ENCODE data around the gene FBXW9. TPM values are rescaled to one million over a fixed set of nuclear protein-coding genes. Genes with fewer than 3 reads are reported as not detected.

The FBXW9 gene
- polyA plus RNA-seq, 3 donors = 4.4 to 7.2 (median 5.1) TPM

DNA sequence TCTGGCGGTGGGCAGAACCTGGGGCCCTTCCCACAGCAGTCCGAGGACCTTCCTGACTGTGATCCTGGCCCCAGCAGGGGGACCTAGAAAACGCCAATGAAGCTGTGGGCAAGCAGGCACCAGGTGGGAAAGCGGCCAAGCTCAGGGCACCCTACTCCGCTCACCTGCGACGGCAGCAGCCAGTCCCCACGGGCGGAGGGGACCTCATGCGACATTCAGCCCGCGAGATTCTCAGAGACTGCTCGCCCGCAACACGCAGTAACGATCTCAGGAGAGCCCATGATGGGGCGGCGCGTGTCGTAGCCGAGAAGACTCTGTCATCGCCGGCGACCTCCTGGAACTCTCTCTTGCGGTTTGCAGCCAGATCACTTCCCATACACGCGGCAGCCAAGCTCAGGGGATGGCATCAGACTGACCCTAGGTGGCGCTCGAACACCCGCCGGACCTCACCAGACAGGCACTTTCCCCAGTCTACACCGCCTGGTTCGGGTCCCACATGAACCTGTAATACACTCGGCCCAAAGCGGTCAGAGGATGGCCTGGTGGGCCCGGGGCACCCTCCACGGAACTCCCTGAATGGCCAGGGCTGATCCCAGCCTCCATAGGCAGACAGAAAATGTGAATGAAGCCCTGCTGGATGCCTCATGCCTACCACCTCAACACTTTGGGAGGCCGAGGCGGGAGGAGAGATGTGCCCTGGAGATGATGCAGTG, 56.4 kb downstream of the FBXW9 start:
- Mint-ChIP-seq H3K27me3 (ENCODE audit: low read depth in 3 of 3) (peaks cover 0 to 2% (median 0%) of the 10 kb centered on the region in 3 donors), H3K27ac (peak overlapping the region in 6 of 7 donors; percentile 23 to 61 (median 50)), H3K4me1 (peaks cover 9% of the 10 kb centered on the region), H3K36me3 (peaks cover 19 to 33% of the 10 kb centered on the region in 2 donors), H3K4me3 (peak overlapping the region; percentile 65 to 89), H3K9me3 (peaks cover 0 to 7% (median 0%) of the 10 kb centered on the region in 7 donors)
- DNase-seq = peak; percentile 82 to 89 (median 83)
- H3K4me2 ChIP-seq (replicated peaks; ENCODE audit: extremely low read depth, low read length, poor library complexity, severe bottlenecking) = peak overlapping the region; percentile 74
- peaks cover 13 to 18% of the 10 kb centered on the region in 2 donors for H3K36me3 ChIP-seq (replicated peaks in 1 of 2; ENCODE audit: control insufficient read depth in 1 of 2, insufficient read depth in 2 of 2, low read length in 2 of 2)
- no peaks in the 10 kb centered on the region for H3K9me3 ChIP-seq (replicated peaks in 1 of 2; ENCODE audit: control insufficient read depth in 1 of 2, insufficient read depth in 1 of 2, low read length in 2 of 2)
- peak overlapping the region; percentile 76 for H2AFZ ChIP-seq (ENCODE audit: insufficient read depth, low read depth, low read length, poor library complexity, severe bottlenecking)
- H3K4me1 ChIP-seq (ENCODE audit: control insufficient read depth in 1 of 2, insufficient read depth in 2 of 2, low read length in 2 of 2) = peaks cover 8 to 12% of the 10 kb centered on the region in 2 donors
- no peaks in the 10 kb centered on the region for H3K79me2 ChIP-seq (ENCODE audit: insufficient read depth, low read length)
- TF ChIP-seq, protein P1, sequence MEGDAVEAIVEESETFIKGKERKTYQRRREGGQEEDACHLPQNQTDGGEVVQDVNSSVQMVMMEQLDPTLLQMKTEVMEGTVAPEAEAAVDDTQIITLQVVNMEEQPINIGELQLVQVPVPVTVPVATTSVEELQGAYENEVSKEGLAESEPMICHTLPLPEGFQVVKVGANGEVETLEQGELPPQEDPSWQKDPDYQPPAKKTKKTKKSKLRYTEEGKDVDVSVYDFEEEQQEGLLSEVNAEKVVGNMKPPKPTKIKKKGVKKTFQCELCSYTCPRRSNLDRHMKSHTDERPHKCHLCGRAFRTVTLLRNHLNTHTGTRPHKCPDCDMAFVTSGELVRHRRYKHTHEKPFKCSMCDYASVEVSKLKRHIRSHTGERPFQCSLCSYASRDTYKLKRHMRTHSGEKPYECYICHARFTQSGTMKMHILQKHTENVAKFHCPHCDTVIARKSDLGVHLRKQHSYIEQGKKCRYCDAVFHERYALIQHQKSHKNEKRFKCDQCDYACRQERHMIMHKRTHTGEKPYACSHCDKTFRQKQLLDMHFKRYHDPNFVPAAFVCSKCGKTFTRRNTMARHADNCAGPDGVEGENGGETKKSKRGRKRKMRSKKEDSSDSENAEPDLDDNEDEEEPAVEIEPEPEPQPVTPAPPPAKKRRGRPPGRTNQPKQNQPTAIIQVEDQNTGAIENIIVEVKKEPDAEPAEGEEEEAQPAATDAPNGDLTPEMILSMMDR (IDR thresholded peaks at IDR 0.05) = peak; percentile 90
- intact Hi-C loops (cut with micrococcal nuclease) = no loop called here
- H3K4me3 ChIP-seq (replicated peaks in 1 of 3; ENCODE audit: low read depth in 2 of 3, low read length in 3 of 3) = peak overlapping the region in 1 of 3 experiments; percentile 49
- H4K20me1 ChIP-seq (ENCODE audit: insufficient read depth, low read length) = no peaks in the 10 kb centered on the region
- H3K9ac ChIP-seq (ENCODE audit: insufficient read depth, low read length, poor library complexity, severe bottlenecking) = no peak overlapping the region
- 5% methylated on average over 37 of the region's 39 CpGs for WGBS (ENCODE audit: insufficient coverage)
- H3K27me3 ChIP-seq (ENCODE audit: control insufficient read depth in 2 of 2, insufficient read depth in 2 of 2, low read length in 2 of 2) = no peaks in the 10 kb centered on the region
- H3K27ac ChIP-seq (ENCODE audit: low read depth in 1 of 2, low read length in 2 of 2) = no peak overlapping the region

Small RNA genes within 50 kb of the gene (small RNA-seq; reads per million reads assigned to genes)
- 17.5 reads per million, percentile 85 among the genes with 10 or more reads in this experiment for gene SNORD41 (ENCODE audit: insufficient read length, low read depth)

Other genes with a start within 250 kb of the FBXW9 start
- gene ZNF709, start 211.8 kb downstream of the FBXW9 start, polyA plus RNA-seq = under 1 TPM; 0.15 to 0.28 (median 0.19) TPM
- 1 to 10 TPM; 1.0 to 8.4 (median 8.4) TPM for gene ZNF564, start 145.1 kb downstream of the FBXW9 start, polyA plus RNA-seq
- gene ZNF490, start 85.8 kb downstream of the FBXW9 start, polyA plus RNA-seq = 1 to 10 TPM; 2.3 to 4.2 (median 2.7) TPM
- 1 to 10 TPM; 5.2 to 8.2 (median 5.9) TPM for gene ZNF791, start 85.7 kb downstream of the FBXW9 start, polyA plus RNA-seq
- 100 to 1,000 TPM; 218 to 305 (median 295) TPM for gene MAN2B1, start 29.9 kb downstream of the FBXW9 start, polyA plus RNA-seq
- gene WDR83, start 29.8 kb downstream of the FBXW9 start, polyA plus RNA-seq = 1 to 10 TPM; 7.9 to 9.9 (median 8.5) TPM
- 100 to 1,000 TPM in 1 of 3 donors, 10 to 100 TPM in 2; 51.0 to 130 (median 53.4) TPM for gene DHPS, start 14.8 kb downstream of the FBXW9 start, polyA plus RNA-seq
- gene GNG14, start 8.6 kb downstream of the FBXW9 start, polyA plus RNA-seq = not detected
- gene TNPO2, start 27.3 kb upstream of the FBXW9 start, polyA plus RNA-seq = 10 to 100 TPM in 1 of 3 donors, under 1 TPM in 2; 0.28 to 45.2 (median 0.52) TPM
- 100 to 1,000 TPM; 152 to 187 (median 175) TPM for gene TRIR, start 38.1 kb upstream of the FBXW9 start, polyA plus RNA-seq
- gene GET3, start 40.9 kb upstream of the FBXW9 start, polyA plus RNA-seq = 100 to 1,000 TPM in 2 of 3 donors, 10 to 100 TPM in 1; 97.5 to 122 (median 108) TPM
- gene BEST2, start 55.2 kb upstream of the FBXW9 start, polyA plus RNA-seq = not detected
- gene HOOK2, start 78.9 kb upstream of the FBXW9 start, polyA plus RNA-seq = 10 to 100 TPM in 1 of 3 donors, 1 to 10 TPM in 1, under 1 TPM in 1; 0.55 to 28.6 (median 1.1) TPM
- 1,000 to 10,000 TPM; 1,279 to 3,167 (median 1,468) TPM for gene JUNB, start 94.9 kb upstream of the FBXW9 start, polyA plus RNA-seq
- gene PRDX2, start 105.2 kb upstream of the FBXW9 start, polyA plus RNA-seq = 10 to 100 TPM; 40.0 to 71.5 (median 46.7) TPM
- 1 to 10 TPM in 1 of 3 donors, not detected in 2; 4.0 TPM for gene THSD8, start 105.4 kb upstream of the FBXW9 start, polyA plus RNA-seq
- gene RNASEH2A, start 110.0 kb upstream of the FBXW9 start, polyA plus RNA-seq = 10 to 100 TPM in 2 of 3 donors, 1 to 10 TPM in 1; 8.7 to 21.5 (median 15.2) TPM
- not detected for gene RTBDN, start 137.9 kb upstream of the FBXW9 start, polyA plus RNA-seq
- 1 to 10 TPM in 2 of 3 donors, under 1 TPM in 1; 0.28 to 3.6 (median 1.1) TPM for gene MAST1, start 141.9 kb upstream of the FBXW9 start, polyA plus RNA-seq
- 10 to 100 TPM; 38.8 to 91.6 (median 44.8) TPM for gene DNASE2, start 184.8 kb upstream of the FBXW9 start, polyA plus RNA-seq
- gene KLF1, start 190.6 kb upstream of the FBXW9 start, polyA plus RNA-seq = under 1 TPM; 0.24 to 0.45 (median 0.28) TPM
- 10 to 100 TPM in 1 of 3 donors, 1 to 10 TPM in 2; 7.3 to 30.5 (median 9.6) TPM for gene GCDH, start 194.5 kb upstream of the FBXW9 start, polyA plus RNA-seq
- gene SYCE2, start 222.7 kb upstream of the FBXW9 start, polyA plus RNA-seq = under 1 TPM in 1 of 3 donors, not detected in 2; 0.35 TPM
- 10 to 100 TPM; 29.0 to 49.2 (median 47.9) TPM for gene FARSA, start 237.1 kb upstream of the FBXW9 start, polyA plus RNA-seq
- gene CALR, start 242.0 kb upstream of the FBXW9 start, polyA plus RNA-seq = 100 to 1,000 TPM; 109 to 441 (median 133) TPM
- gene RAD23A, start 249.2 kb upstream of the FBXW9 start, polyA plus RNA-seq = 10 to 100 TPM; 45.5 to 88.0 (median 55.3) TPM

All from CD14-positive monocyte (primary cell).